CD14-positive monocyte (primary cell): ENCODE data around the gene AFF2. TPM values are rescaled to one million over a fixed set of nuclear protein-coding genes. Genes with fewer than 3 reads are reported as not detected.

Experiments
- DNase-seq, 3 donors: peaks; one replicate each; pipeline ENCODE4 v3.0.0-alpha.2; 2011 to 2022
- H2AFZ ChIP-seq: 2 replicates; pipeline ENCODE4 v1.6.0; 2012; ENCODE audit warnings: mild to moderate bottlenecking, low read depth, low read length, inconsistent platforms; ENCODE audit not compliant: insufficient read depth, poor library complexity, severe bottlenecking
- H3K27ac ChIP-seq, 2 donors: 1 replicate in 1 of 2; 2 replicates in 1 of 2; pipeline ENCODE4 v1.5.1; 2012 to 2013; ENCODE audit warnings: low read length in 2 of 2, control low read depth in 1 of 2, inconsistent platforms in 1 of 2, low read depth in 1 of 2, mild to moderate bottlenecking in 1 of 2
- H3K27me3 ChIP-seq, 2 donors: one replicate each; pipeline versions ENCODE4 v1.6.0 to v1.6.1; 2011 to 2013; ENCODE audit warnings: low read length in 2 of 2; ENCODE audit not compliant: control insufficient read depth in 2 of 2, insufficient read depth in 2 of 2
- H3K36me3 ChIP-seq, 2 donors: replicated peaks in 1 of 2; 1 replicate in 1 of 2; 2 replicates in 1 of 2; pipeline versions ENCODE4 v1.5.1 to v1.6.1; 2012 to 2013; ENCODE audit warnings: low read length in 2 of 2, control low read depth in 1 of 2, inconsistent platforms in 1 of 2, mild to moderate bottlenecking in 1 of 2; ENCODE audit not compliant: insufficient read depth in 2 of 2, control insufficient read depth in 1 of 2
- H3K4me1 ChIP-seq, 2 donors: 1 replicate in 1 of 2; 2 replicates in 1 of 2; pipeline versions ENCODE4 v1.5.1 to v1.6.1; 2012 to 2013; ENCODE audit warnings: low read length in 2 of 2, control low read depth in 1 of 2, inconsistent platforms in 1 of 2, mild to moderate bottlenecking in 1 of 2, moderate library complexity in 1 of 2; ENCODE audit not compliant: insufficient read depth in 2 of 2, control insufficient read depth in 1 of 2
- H3K4me2 ChIP-seq: replicated peaks from 2 replicates; pipeline ENCODE3; 2012; ENCODE audit warnings: low read length, moderate library complexity, mild to moderate bottlenecking; ENCODE audit not compliant: poor library complexity, severe bottlenecking; ENCODE audit errors: extremely low read depth
- H3K4me3 ChIP-seq, 3 experiments: fragments of 200-600 bp in 1 of 3; sonication (generic) in 1 of 3; replicated peaks in 1 of 3; 1 replicate in 2 of 3; 2 replicates in 1 of 3; pipeline ENCODE4 v1.5.1; 2011 to 2013; ENCODE audit warnings: low read length in 3 of 3, mild to moderate bottlenecking in 3 of 3, control low read depth in 2 of 3, low read depth in 2 of 3, inconsistent platforms in 1 of 3, moderate library complexity in 1 of 3
- H3K79me2 ChIP-seq: 2 replicates; pipeline ENCODE4 v1.6.0; 2012; ENCODE audit warnings: mild to moderate bottlenecking, control low read depth, inconsistent platforms, low read length, moderate library complexity; ENCODE audit not compliant: insufficient read depth
- H3K9ac ChIP-seq: 2 replicates; pipeline ENCODE4 v1.6.0; 2017; ENCODE audit warnings: low read length, mild to moderate bottlenecking; ENCODE audit not compliant: insufficient read depth, poor library complexity, severe bottlenecking
- H3K9me3 ChIP-seq, 2 donors: replicated peaks in 1 of 2; 1 replicate in 1 of 2; 2 replicates in 1 of 2; pipeline versions ENCODE4 v1.5.1 to v1.6.1; 2012 to 2013; ENCODE audit warnings: low read length in 2 of 2, control low read depth in 1 of 2; ENCODE audit not compliant: control insufficient read depth in 1 of 2, insufficient read depth in 1 of 2
- H4K20me1 ChIP-seq: 2 replicates; pipeline ENCODE4 v1.6.0; 2012; ENCODE audit warnings: mild to moderate bottlenecking, low read length, control low read depth, moderate library complexity; ENCODE audit not compliant: insufficient read depth
- H3K27ac Mint-ChIP-seq, 7 donors: one replicate each; pipeline ENCODE4 v1.8.0; 2020; ENCODE audit warnings: mild to moderate bottlenecking in 7 of 7, mixed read lengths in 7 of 7, moderate library complexity in 6 of 7, inconsistent platforms in 2 of 7
- H3K27me3 Mint-ChIP-seq, 3 donors: one replicate each; pipeline ENCODE4 v1.8.0; 2021 to 2022; ENCODE audit warnings: low read depth in 3 of 3, mild to moderate bottlenecking in 3 of 3, mixed read lengths in 3 of 3, moderate library complexity in 3 of 3, inconsistent platforms in 1 of 3
- H3K36me3 Mint-ChIP-seq, 2 donors: one replicate each; pipeline ENCODE4 v1.8.0; 2020; ENCODE audit warnings: mixed read lengths in 2 of 2, inconsistent platforms in 1 of 2, mild to moderate bottlenecking in 1 of 2
- H3K4me1 Mint-ChIP-seq: one replicate; pipeline ENCODE4 v1.8.0; 2020; ENCODE audit warnings: mild to moderate bottlenecking, mixed read lengths
- H3K4me3 Mint-ChIP-seq, 2 donors: one replicate each; pipeline ENCODE4 v1.8.0; 2020; ENCODE audit warnings: mild to moderate bottlenecking in 2 of 2, mixed read lengths in 2 of 2, moderate library complexity in 1 of 2
- H3K9me3 Mint-ChIP-seq, 7 donors: one replicate each; pipeline ENCODE4 v1.8.0; 2020 to 2022; ENCODE audit warnings: mixed read lengths in 7 of 7, mild to moderate bottlenecking in 6 of 7, moderate library complexity in 6 of 7, inconsistent platforms in 2 of 7
- CTCF ChIP-seq: fragments of 200-600 bp; IDR thresholded peaks from one replicate; pipeline ENCODE4 v1.8.0; 2022; ENCODE audit warnings: antibody characterized with exemption, mild to moderate bottlenecking
- WGBS: methylation state at CpG from one replicate; pipeline ENCODE4 v1.1.5; 2013; ENCODE audit warnings: missing lambda C conversion rate; ENCODE audit not compliant: insufficient coverage; 5-methylcytosine and 5-hydroxymethylcytosine counted together
- intact Hi-C, 2 donors: fragments of 100-400 bp; cut with micrococcal nuclease; formaldehyde crosslinking; loops; one replicate each; pipeline versions ENCODE4 v1.15.0 to v1.15.1; 2023
- polyA plus RNA-seq, 3 donors: library from polyadenylated mRNA; depleted of rRNA in 1 of 3; unstranded in 2 of 3; stranded (reverse) in 1 of 3; fragments of 300-500 nt in 2 of 3; fragments of >200 nt in 1 of 3; fragmentation: Illumina TruSeq in 2 of 3; gene quantifications; 1 replicate in 2 of 3; 2 replicates in 1 of 3; pipeline ENCODE4 v1.2.3, GENCODE V29; 2012 to 2021

Gene AFF2
- polyA plus RNA-seq, 3 donors = 0.07 to 1.1 (median 0.70) TPM

- H3K36me3 Mint-ChIP-seq = no peaks in the 10 kb centered on the region
- H3K4me1 Mint-ChIP-seq = peaks cover 9% of the 10 kb centered on the region
- no peak overlapping the region for H3K9ac ChIP-seq
- H3K4me2 ChIP-seq = no peak overlapping the region
- no peaks in the 10 kb centered on the region for H4K20me1 ChIP-seq
- no peaks in the 10 kb centered on the region for H3K4me1 ChIP-seq
- no peak for DNase-seq
- no peaks in the 10 kb centered on the region for H3K79me2 ChIP-seq
- no peak overlapping the region for H3K4me3 ChIP-seq
- no peaks in the 10 kb centered on the region for H3K27me3 Mint-ChIP-seq
- no CpG with 5 or more reads among the region's 4 CpGs for WGBS
- H3K9me3 ChIP-seq = no peaks in the 10 kb centered on the region
- intact Hi-C loops = no loop called here
- no peak overlapping the region for H3K27ac ChIP-seq
- no peak overlapping the region for H2AFZ ChIP-seq
- no peak for TF ChIP-seq CTCF
- no peak overlapping the region for H3K4me3 Mint-ChIP-seq
- no peak overlapping the region for H3K27ac Mint-ChIP-seq
- H3K27me3 ChIP-seq = no peaks in the 10 kb centered on the region
- peaks cover 0 to 2% (median 0%) of the 10 kb centered on the region in 7 donors for H3K9me3 Mint-ChIP-seq
- H3K36me3 ChIP-seq = no peaks in the 10 kb centered on the region
Measured at GRCh38 chrX:148813967-148814366, 313.6 kb downstream of the AFF2 start.

- no peaks in the 10 kb centered on the region for H3K9me3 ChIP-seq
- intact Hi-C loops = no loop called here
- H3K4me3 ChIP-seq = no peak overlapping the region
- no CpG with 5 or more reads among the region's 1 CpG for WGBS
- H3K4me1 ChIP-seq = no peaks in the 10 kb centered on the region
- no peaks in the 10 kb centered on the region for H3K36me3 ChIP-seq
- Mint-ChIP-seq H3K4me1 (peaks cover 9% of the 10 kb centered on the region), H3K9me3 (peaks cover 0 to 2% (median 0%) of the 10 kb centered on the region in 7 donors), H3K4me3 (no peak overlapping the region), H3K36me3 (no peaks in the 10 kb centered on the region), H3K27me3 (no peaks in the 10 kb centered on the region), H3K27ac (no peak overlapping the region)
- no peak overlapping the region for H3K4me2 ChIP-seq
- no peak overlapping the region for H2AFZ ChIP-seq
- peak in 1 of 3 donors; percentile 32 for DNase-seq
- no peak overlapping the region for H3K9ac ChIP-seq
- no peaks in the 10 kb centered on the region for H3K79me2 ChIP-seq
- no peak for TF ChIP-seq CTCF
- H3K27me3 ChIP-seq = no peaks in the 10 kb centered on the region
- no peak overlapping the region for H3K27ac ChIP-seq
- no peaks in the 10 kb centered on the region for H4K20me1 ChIP-seq
Measured at GRCh38 chrX:148815218-148815961, 315.0 kb downstream of the AFF2 start.
